DMS153 treated with DMSO at 0.1 percent for 48 hours (cell line): ENCODE data around the gene GJD3.
"Not testable (repeated sequence)": the region's sequence is repeated elsewhere in the genome, so short reads cannot be mapped to it uniquely, and the experiment has no call there.

ENCODE experiments used
- DNase-seq: peaks from one replicate; lab custom pipeline; 2025; ENCODE audit not compliant: unreplicated experiment; lab: John Stamatoyannopoulos, UW

Gene GJD3

GRCh38 chr17:40369923-40370322 lies 5.4 kb upstream of the GJD3 start:
- no peak for DNase-seq

- DNase-seq, result not testable (repeated sequence)
Measured at GRCh38 chr17:40367728-40368127, 3.2 kb upstream of the GJD3 start.

- DNase-seq, result no peak
Measured at GRCh38 chr17:40366861-40367518, 2.5 kb upstream of the GJD3 start.

- no peak for DNase-seq
Measured at GRCh38 chr17:40366076-40366860, 1.7 kb upstream of the GJD3 start.

GRCh38 chr17:40364906-40365305 lies 369 bp upstream of the GJD3 start:
- DNase-seq, result no peak

- no peak for DNase-seq
Measured at GRCh38 chr17:40363111-40363827, 1.3 kb downstream of the GJD3 start.

- DNase-seq, result no peak
Measured at GRCh38 chr17:40362696-40363110, 1.8 kb downstream of the GJD3 start.

- no peak for DNase-seq
Measured at GRCh38 chr17:40361925-40362695, 2.4 kb downstream of the GJD3 start.

- no peak for DNase-seq
Measured at GRCh38 chr17:40361063-40361924, 3.2 kb downstream of the GJD3 start.

- DNase-seq, result no peak
Measured at GRCh38 chr17:40360091-40360490, 4.4 kb downstream of the GJD3 start.

- peak; percentile 80 for DNase-seq
Measured at GRCh38 chr17:40358323-40359038, 6.1 kb downstream of the GJD3 start.

- no peak for DNase-seq
Measured at GRCh38 chr17:40356990-40357881, 7.3 kb downstream of the GJD3 start.

- no peak for DNase-seq
Measured at GRCh38 chr17:40355804-40356758, 8.5 kb downstream of the GJD3 start.

- DNase-seq, result no peak
Measured at GRCh38 chr17:40355123-40355803, 9.3 kb downstream of the GJD3 start.

- DNase-seq, result no peak
Measured at GRCh38 chr17:40354221-40355122, 10.1 kb downstream of the GJD3 start.
